ENCODE data around the gene DTHD1.

DNA sequence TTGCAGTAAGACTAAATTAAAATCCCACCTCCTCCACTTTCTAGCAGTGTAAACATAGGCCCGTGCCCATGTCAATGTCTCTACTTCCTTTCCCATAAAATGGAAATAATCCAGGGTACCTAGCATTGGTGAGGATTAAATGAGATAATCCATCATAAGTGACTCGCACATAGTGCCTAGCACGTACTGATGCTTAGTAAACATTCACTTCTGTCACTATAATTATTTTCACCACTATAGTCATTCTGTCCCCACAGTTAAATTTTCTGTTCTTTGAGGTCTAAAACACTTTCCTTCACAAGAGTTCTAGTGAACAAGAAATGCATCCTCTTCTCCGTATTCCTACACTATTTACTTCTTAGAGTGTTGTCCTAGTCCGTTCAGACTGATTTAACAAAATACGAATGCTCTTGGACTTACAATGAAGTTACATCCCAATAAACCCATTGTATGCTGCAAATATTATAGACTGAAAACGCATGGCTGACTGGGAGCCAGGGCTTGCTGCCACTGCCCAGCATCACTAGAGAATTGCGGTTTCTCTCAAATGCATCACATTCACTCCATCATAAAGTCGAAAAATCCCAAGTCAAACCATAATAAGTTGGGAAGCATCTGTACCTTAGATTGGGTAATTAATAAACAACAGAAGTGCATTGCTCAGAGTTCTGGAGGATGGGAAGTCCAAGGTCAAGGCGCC, 47.7 kb upstream of the DTHD1 start:
- TF ChIP-seq, protein P1, sequence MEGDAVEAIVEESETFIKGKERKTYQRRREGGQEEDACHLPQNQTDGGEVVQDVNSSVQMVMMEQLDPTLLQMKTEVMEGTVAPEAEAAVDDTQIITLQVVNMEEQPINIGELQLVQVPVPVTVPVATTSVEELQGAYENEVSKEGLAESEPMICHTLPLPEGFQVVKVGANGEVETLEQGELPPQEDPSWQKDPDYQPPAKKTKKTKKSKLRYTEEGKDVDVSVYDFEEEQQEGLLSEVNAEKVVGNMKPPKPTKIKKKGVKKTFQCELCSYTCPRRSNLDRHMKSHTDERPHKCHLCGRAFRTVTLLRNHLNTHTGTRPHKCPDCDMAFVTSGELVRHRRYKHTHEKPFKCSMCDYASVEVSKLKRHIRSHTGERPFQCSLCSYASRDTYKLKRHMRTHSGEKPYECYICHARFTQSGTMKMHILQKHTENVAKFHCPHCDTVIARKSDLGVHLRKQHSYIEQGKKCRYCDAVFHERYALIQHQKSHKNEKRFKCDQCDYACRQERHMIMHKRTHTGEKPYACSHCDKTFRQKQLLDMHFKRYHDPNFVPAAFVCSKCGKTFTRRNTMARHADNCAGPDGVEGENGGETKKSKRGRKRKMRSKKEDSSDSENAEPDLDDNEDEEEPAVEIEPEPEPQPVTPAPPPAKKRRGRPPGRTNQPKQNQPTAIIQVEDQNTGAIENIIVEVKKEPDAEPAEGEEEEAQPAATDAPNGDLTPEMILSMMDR (IDR thresholded peaks at IDR 0.05): no peak
- TF ChIP-seq POLR2A (IDR thresholded peaks at IDR 0.05): no peak

All from sigmoid colon (tissue), 3 donors.